Epithelial cell of prostate (primary cell): ENCODE data around the gene KRT77.

Experiments
- DNase-seq: peaks from one replicate; pipeline ENCODE4 v3.0.0-alpha.2; 2011; ENCODE audit warnings: low read depth, low spot score
- H3K27ac ChIP-seq: fragments of 450-650 bp; 2 replicates; pipeline ENCODE4 v1.5.1; 2017; ENCODE audit warnings: mild to moderate bottlenecking

KRT77 gene

GRCh38 chr12:52660934-52661499 is 42.3 kb downstream of the KRT77 start:
- DNase-seq: no peak
- no peak overlapping the region for H3K27ac ChIP-seq

- no peak for DNase-seq
Measured at GRCh38 chr12:52659951-52660350, 43.4 kb downstream of the KRT77 start.

GRCh38 chr12:52659395-52659794 is 43.9 kb downstream of the KRT77 start:
- H3K27ac ChIP-seq: no peak overlapping the region
- no peak for DNase-seq

More at GRCh38 chr12:52659951-52660350, 43.4 kb downstream of the KRT77 start:
- no peak overlapping the region for H3K27ac ChIP-seq

GRCh38 chr12:52658196-52658595 is 45.1 kb downstream of the KRT77 start:
- H3K27ac ChIP-seq: no peak overlapping the region
- no peak for DNase-seq

- no peak for DNase-seq
- no peak overlapping the region for H3K27ac ChIP-seq
Measured at GRCh38 chr12:52657250-52657902, 45.9 kb downstream of the KRT77 start.

GRCh38 chr12:52656616-52657015 is 46.7 kb downstream of the KRT77 start:
- no peak overlapping the region for H3K27ac ChIP-seq
- no peak for DNase-seq

- H3K27ac ChIP-seq: no peak overlapping the region
- DNase-seq: no peak
Measured at GRCh38 chr12:52655720-52656124, 47.6 kb downstream of the KRT77 start.

- DNase-seq: no peak
- H3K27ac ChIP-seq: no peak overlapping the region
Measured at GRCh38 chr12:52655251-52655650, 48.1 kb downstream of the KRT77 start.

GRCh38 chr12:52651726-52652261 is 51.5 kb downstream of the KRT77 start, which contains the start of gene KRT2:
Gene KRT2, minus strand, starts transcription at chr12:52652211. Its CDS starts 69 bp downstream, at chr12:52652142.
- no peak within 1 kb of the TSS for H3K27ac ChIP-seq
- DNase-seq: no peak

- no peak for DNase-seq
- no peak overlapping the region for H3K27ac ChIP-seq
Measured at GRCh38 chr12:52650520-52651081, 52.7 kb downstream of the KRT77 start.

GRCh38 chr12:52649066-52649465 is 54.3 kb downstream of the KRT77 start:
- DNase-seq: no peak
- H3K27ac ChIP-seq: no peak overlapping the region

- H3K27ac ChIP-seq: no peak overlapping the region
- no peak for DNase-seq
Measured at GRCh38 chr12:52648012-52648550, 55.2 kb downstream of the KRT77 start.

GRCh38 chr12:52647601-52648000 is 55.7 kb downstream of the KRT77 start:
- no peak overlapping the region for H3K27ac ChIP-seq
- no peak for DNase-seq

- DNase-seq: no peak
- H3K27ac ChIP-seq: no peak overlapping the region
Measured at GRCh38 chr12:52646613-52647012, 56.7 kb downstream of the KRT77 start.

- no peak overlapping the region for H3K27ac ChIP-seq
- no peak for DNase-seq
Measured at GRCh38 chr12:52645982-52646381, 57.3 kb downstream of the KRT77 start.

- no peak for DNase-seq
- H3K27ac ChIP-seq: no peak overlapping the region
Measured at GRCh38 chr12:52645120-52645761, 58.1 kb downstream of the KRT77 start.

- no peak for DNase-seq
- H3K27ac ChIP-seq: no peak overlapping the region
Measured at GRCh38 chr12:52644078-52644415, 59.3 kb downstream of the KRT77 start.

GRCh38 chr12:52643233-52644077 is 59.9 kb downstream of the KRT77 start:
- H3K27ac ChIP-seq: no peak overlapping the region
- no peak for DNase-seq

- no peak for DNase-seq
- H3K27ac ChIP-seq: no peak overlapping the region
Measured at GRCh38 chr12:52641468-52641867, 61.9 kb downstream of the KRT77 start.
